ENCODE data around the gene LRP6. TPM values are rescaled to one million over a fixed set of nuclear protein-coding genes. Genes with fewer than 3 reads are reported as not detected.

Gene LRP6
- total RNA-seq, 2 experiments from 2014 or later = 5.2 to 8.1 TPM

- intact Hi-C loops (cut with micrococcal nuclease; ENCODE audit: unreplicated experiment) = no loop called here
- Histone ChIP-seq H3K4me3 (ENCODE audit: low read depth, low read length, poor library complexity, severe bottlenecking) (no peak overlapping the region), H3K79me2 (ENCODE audit: insufficient read depth, low read depth, low read length) (no peaks in the 10 kb centered on the region), H3K4me2 (ENCODE audit: low read length) (no peak overlapping the region), H4K20me1 (ENCODE audit: insufficient read depth, low read length) (no peaks in the 10 kb centered on the region), H3K9me2 (ENCODE audit: insufficient read depth, low read length) (no peaks in the 10 kb centered on the region), H2AFZ (ENCODE audit: low read length) (no peak overlapping the region), H3K36me3 (ENCODE audit: insufficient read depth, low read length) (no peaks in the 10 kb centered on the region), H3K9me3 (ENCODE audit: low read length) (no peaks in the 10 kb centered on the region), H3K4me1 (ENCODE audit: insufficient read depth, low read length, poor library complexity, severe bottlenecking) (no peaks in the 10 kb centered on the region), H3K27ac (ENCODE audit: low read depth, low read length, poor library complexity, severe bottlenecking) (no peak overlapping the region)
- DNase-seq (ENCODE audit: low spot score) = no peak
- ChIA-PET POLR2A (no interaction called here), CTCF (ENCODE audit: unreplicated experiment) (no interaction called here)
- TF ChIP-seq CTCF (conservative IDR thresholded peaks at IDR 0.05; ENCODE audit: low read length) = no peak
- no peak for TF ChIP-seq EZH2phosphoT487 (IDR thresholded peaks at IDR 0.05; ENCODE audit: borderline replicate concordance, low read depth, low read length)
- BruUV-seq (replicated peaks) = no TSS peak
Measured at GRCh38 chr12:12273291-12273957, 6.6 kb upstream of the LRP6 start.

- no TSS peak for BruUV-seq (replicated peaks)
Measured at GRCh38 chr12:12272869-12273268, 6.0 kb upstream of the LRP6 start.

More at GRCh38 chr12:12272869-12273268, 6.0 kb upstream of the LRP6 start:
- Histone ChIP-seq H3K4me3 (ENCODE audit: low read depth, low read length, poor library complexity, severe bottlenecking) (no peak overlapping the region), H3K4me2 (ENCODE audit: low read length) (no peak overlapping the region), H3K79me2 (ENCODE audit: insufficient read depth, low read depth, low read length) (no peaks in the 10 kb centered on the region), H3K36me3 (ENCODE audit: insufficient read depth, low read length) (no peaks in the 10 kb centered on the region), H2AFZ (ENCODE audit: low read length) (no peak overlapping the region), H3K27ac (ENCODE audit: low read depth, low read length, poor library complexity, severe bottlenecking) (no peak overlapping the region), H4K20me1 (ENCODE audit: insufficient read depth, low read length) (no peaks in the 10 kb centered on the region), H3K9me3 (ENCODE audit: low read length) (no peaks in the 10 kb centered on the region), H3K4me1 (ENCODE audit: insufficient read depth, low read length, poor library complexity, severe bottlenecking) (peaks cover 1% of the 10 kb centered on the region), H3K9me2 (ENCODE audit: insufficient read depth, low read length) (no peaks in the 10 kb centered on the region)
- intact Hi-C loops (cut with micrococcal nuclease; ENCODE audit: unreplicated experiment) = no loop called here
- DNase-seq (ENCODE audit: low spot score) = no peak
- TF ChIP-seq EZH2phosphoT487 (IDR thresholded peaks at IDR 0.05; ENCODE audit: borderline replicate concordance, low read depth, low read length) (no peak), CTCF (conservative IDR thresholded peaks at IDR 0.05; ENCODE audit: low read length) (no peak)
- CTCF ChIA-PET (ENCODE audit: unreplicated experiment) = no interaction called here
- POLR2A ChIA-PET = no interaction called here
